Karpas-422 (cell line): ENCODE measurements around the gene PDGFC. TPM values are rescaled to one million over a fixed set of nuclear protein-coding genes. Genes with fewer than 3 reads are reported as not detected.

Source experiments
- DNase-seq: peaks from one replicate; pipeline ENCODE4 v3.0.0-alpha.2; 2015
- H2AFZ ChIP-seq: fragments of 200-600 bp; sonication (generic); 2 replicates; pipeline ENCODE4 v1.6.1; 2014; ENCODE audit warnings: antibody characterized with exemption, low read length, mixed read lengths
- H3K27ac ChIP-seq: fragments of 200-600 bp; sonication (generic); 2 replicates; pipeline ENCODE4 v1.5.1; 2014; ENCODE audit warnings: mild to moderate bottlenecking, low read length, moderate library complexity
- H3K27me3 ChIP-seq: fragments of 200-600 bp; sonication (generic); 2 replicates; pipeline ENCODE4 v1.6.1; 2014; ENCODE audit warnings: low read length, mixed read lengths
- H3K36me3 ChIP-seq: fragments of 200-600 bp; sonication (generic); 2 replicates; pipeline ENCODE4 v1.6.1; 2014; ENCODE audit warnings: low read length, mixed read lengths; ENCODE audit not compliant: insufficient read depth
- H3K4me1 ChIP-seq: fragments of 200-600 bp; sonication (generic); 2 replicates; pipeline ENCODE4 v1.6.1; 2014; ENCODE audit warnings: mild to moderate bottlenecking, low read length, mixed read lengths
- H3K4me2 ChIP-seq: fragments of 200-600 bp; sonication (generic); 2 replicates; pipeline ENCODE4 v1.6.1; 2014; ENCODE audit warnings: low read length, low read depth, mild to moderate bottlenecking; ENCODE audit not compliant: poor library complexity, severe bottlenecking
- H3K4me3 ChIP-seq: fragments of 200-600 bp; sonication (generic); 2 replicates; pipeline ENCODE4 v1.5.1; 2014; ENCODE audit warnings: mild to moderate bottlenecking, antibody characterized with exemption, low read length, mixed read lengths
- H3K79me2 ChIP-seq: fragments of 200-600 bp; sonication (generic); 2 replicates; pipeline ENCODE4 v1.6.1; 2014; ENCODE audit warnings: mild to moderate bottlenecking, low read length, mixed read lengths
- H3K9ac ChIP-seq: fragments of 200-600 bp; sonication (generic); 2 replicates; pipeline ENCODE4 v1.6.0; 2014; ENCODE audit warnings: low read length
- H3K9me2 ChIP-seq: fragments of 200-600 bp; sonication (generic), shearing (Covaris generic); replicated peaks from 2 replicates; pipeline ENCODE4 v1.6.0; 2014; ENCODE audit warnings: mild to moderate bottlenecking, low read length, moderate library complexity; ENCODE audit not compliant: insufficient read depth
- H3K9me3 ChIP-seq: fragments of 300-700, 200-600 bp; sonication (generic); 2 replicates; pipeline ENCODE4 v1.6.1; 2014; ENCODE audit warnings: low read length, mixed read lengths
- H4K20me1 ChIP-seq: fragments of 200-600 bp; sonication (generic); 2 replicates; pipeline ENCODE4 v1.6.1; 2014; ENCODE audit warnings: mild to moderate bottlenecking, antibody characterized with exemption, low read length, low read depth; ENCODE audit not compliant: insufficient read depth
- total RNA-seq: library from RNA; depleted of rRNA; stranded (reverse); fragments of >200 nt; shearing (Covaris generic); gene quantifications from 2 replicates; pipeline ENCODE4 v1.2.3, GENCODE V29; 2014; ENCODE audit warnings: low replicate concordance

Gene PDGFC
- total RNA-seq, 1 experiment from 2014 or later, result not detected

DNA sequence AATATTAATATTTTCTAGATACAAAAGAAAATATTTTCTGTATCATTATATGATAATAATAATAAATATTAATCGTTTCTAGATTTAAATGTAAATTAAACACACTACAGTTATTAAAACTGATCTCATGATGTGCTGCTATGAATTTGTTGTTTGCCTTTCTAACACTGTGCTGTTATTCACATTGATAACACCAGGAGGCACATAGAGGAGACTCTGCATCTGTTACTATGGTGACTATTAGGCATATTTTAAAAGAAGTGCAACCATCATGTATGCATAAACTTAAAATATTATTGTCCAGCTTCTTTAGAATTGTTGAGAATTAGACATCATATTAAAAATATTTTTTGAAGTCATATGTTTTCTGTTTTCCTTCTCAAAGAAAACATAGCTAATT is 11.8 kb upstream of the PDGFC start:
- Histone ChIP-seq H3K4me1 (no peaks in the 10 kb centered on the region), H3K4me2 (no peak overlapping the region), H3K9ac (no peak overlapping the region), H3K36me3 (no peaks in the 10 kb centered on the region), H3K9me3 (peaks cover 6% of the 10 kb centered on the region), H3K4me3 (no peak overlapping the region), H3K27me3 (no peaks in the 10 kb centered on the region), H3K27ac (no peak overlapping the region), H3K9me2 (no peaks in the 10 kb centered on the region), H3K79me2 (no peaks in the 10 kb centered on the region), H2AFZ (no peak overlapping the region), H4K20me1 (no peaks in the 10 kb centered on the region)
- DNase-seq, result no peak

GRCh38 chr4:156981262-156981769 is 9.7 kb upstream of the PDGFC start:
- Histone ChIP-seq H3K9ac (no peak overlapping the region), H3K27me3 (no peaks in the 10 kb centered on the region), H3K4me1 (no peaks in the 10 kb centered on the region), H3K79me2 (no peaks in the 10 kb centered on the region), H4K20me1 (no peaks in the 10 kb centered on the region), H2AFZ (no peak overlapping the region), H3K36me3 (no peaks in the 10 kb centered on the region), H3K9me2 (no peaks in the 10 kb centered on the region), H3K27ac (no peak overlapping the region), H3K4me2 (no peak overlapping the region), H3K9me3 (0 out of 2 replicates have a peak, but pooled peaks cover under 1% of the 10 kb centered on the region), H3K4me3 (no peak overlapping the region)
- no peak for DNase-seq

DNA sequence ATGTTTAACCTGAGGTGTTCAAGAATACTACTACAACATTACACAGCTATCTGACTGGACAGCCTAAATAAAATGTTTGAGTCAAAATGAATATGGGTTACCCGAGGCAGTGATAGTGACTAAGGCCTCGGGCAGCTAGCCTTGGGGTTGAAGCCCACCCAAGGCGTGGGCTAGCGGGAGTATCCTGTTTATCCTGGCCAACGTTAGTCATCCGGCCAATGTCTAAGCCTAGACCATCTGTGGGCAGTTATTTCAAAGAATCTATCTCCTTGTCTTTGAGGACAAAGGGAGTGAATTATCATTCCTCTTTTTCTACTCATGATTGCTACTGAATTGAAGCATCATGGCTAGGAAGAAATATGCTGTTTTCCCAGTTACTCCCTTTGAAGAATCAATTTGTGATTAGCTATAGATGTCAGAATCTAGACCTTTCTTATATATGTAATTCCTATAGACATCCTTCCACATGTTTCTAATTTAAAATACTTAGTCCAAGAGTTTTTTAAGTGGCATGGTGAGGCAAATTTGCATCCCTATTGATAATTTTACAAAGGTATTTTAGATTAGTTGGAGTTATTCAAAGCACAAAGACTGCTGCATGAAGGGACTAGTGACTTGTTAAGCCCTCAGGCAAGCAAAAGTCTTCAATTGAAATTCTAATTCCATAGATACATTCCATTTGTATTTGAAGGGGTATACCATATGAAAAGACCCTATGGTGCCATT is 6.0 kb upstream of the PDGFC start:
- no peaks in the 10 kb centered on the region for H4K20me1 ChIP-seq
- H3K27me3 ChIP-seq, result no peaks in the 10 kb centered on the region
- H3K79me2 ChIP-seq, result no peaks in the 10 kb centered on the region
- no peaks in the 10 kb centered on the region for H3K9me3 ChIP-seq
- no peak overlapping the region for H2AFZ ChIP-seq
- DNase-seq, result no peak
- H3K4me3 ChIP-seq, result no peak overlapping the region
- H3K36me3 ChIP-seq, result no peaks in the 10 kb centered on the region
- H3K9ac ChIP-seq, result no peak overlapping the region
- no peaks in the 10 kb centered on the region for H3K4me1 ChIP-seq
- 0 out of 2 replicates have a peak, but pooled peaks cover 5% of the 10 kb centered on the region for H3K9me2 ChIP-seq
- H3K4me2 ChIP-seq, result no peak overlapping the region
- H3K27ac ChIP-seq, result no peak overlapping the region

GRCh38 chr4:156976147-156976546 is 4.5 kb upstream of the PDGFC start:
- H2AFZ ChIP-seq, result no peak overlapping the region
- H3K9me3 ChIP-seq, result no peaks in the 10 kb centered on the region
- no peaks in the 10 kb centered on the region for H3K4me1 ChIP-seq
- no peak for DNase-seq
- no peak overlapping the region for H3K9ac ChIP-seq
- H3K27me3 ChIP-seq, result no peaks in the 10 kb centered on the region
- no peaks in the 10 kb centered on the region for H4K20me1 ChIP-seq
- H3K4me2 ChIP-seq, result no peak overlapping the region
- no peak overlapping the region for H3K4me3 ChIP-seq
- no peaks in the 10 kb centered on the region for H3K79me2 ChIP-seq
- H3K27ac ChIP-seq, result no peak overlapping the region
- 0 out of 2 replicates have a peak, but pooled peaks cover 5% of the 10 kb centered on the region for H3K9me2 ChIP-seq
- H3K36me3 ChIP-seq, result no peaks in the 10 kb centered on the region

DNA sequence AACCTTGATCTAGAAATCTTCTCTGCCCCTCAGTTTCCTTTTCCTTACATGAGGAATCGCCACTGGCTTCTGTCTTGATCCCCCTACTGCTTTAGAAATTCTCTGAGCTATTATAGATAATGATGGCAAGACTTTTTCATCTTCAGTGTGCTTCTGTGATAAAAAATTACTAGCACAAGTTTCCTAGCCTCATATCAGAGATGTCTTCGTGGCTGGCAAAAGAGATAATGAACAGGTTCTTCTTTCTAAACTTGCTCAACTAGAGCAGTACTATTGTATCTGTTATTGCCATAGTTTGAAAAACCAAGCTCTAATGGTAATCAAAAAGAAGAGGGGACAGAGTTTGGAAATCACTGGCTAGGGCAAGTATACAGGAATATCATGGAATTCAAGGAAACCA is 4.1 kb upstream of the PDGFC start:
- H3K4me1 ChIP-seq, result no peaks in the 10 kb centered on the region
- H3K4me2 ChIP-seq, result no peak overlapping the region
- no peaks in the 10 kb centered on the region for H3K9me3 ChIP-seq
- no peak overlapping the region for H2AFZ ChIP-seq
- no peak for DNase-seq
- H3K27me3 ChIP-seq, result no peaks in the 10 kb centered on the region
- H3K4me3 ChIP-seq, result no peak overlapping the region
- H4K20me1 ChIP-seq, result no peaks in the 10 kb centered on the region
- H3K79me2 ChIP-seq, result no peaks in the 10 kb centered on the region
- H3K9ac ChIP-seq, result no peak overlapping the region
- no peak overlapping the region for H3K27ac ChIP-seq
- 0 out of 2 replicates have a peak, but pooled peaks cover 5% of the 10 kb centered on the region for H3K9me2 ChIP-seq
- H3K36me3 ChIP-seq, result no peaks in the 10 kb centered on the region

GRCh38 chr4:156974264-156974663 is 2.7 kb upstream of the PDGFC start:
- Histone ChIP-seq H3K9ac (no peak overlapping the region), H3K4me3 (no peak overlapping the region), H3K4me2 (no peak overlapping the region), H3K9me2 (0 out of 2 replicates have a peak, but pooled peaks cover 5% of the 10 kb centered on the region), H3K79me2 (no peaks in the 10 kb centered on the region), H3K4me1 (no peaks in the 10 kb centered on the region), H3K27ac (no peak overlapping the region), H3K27me3 (no peaks in the 10 kb centered on the region), H3K9me3 (no peaks in the 10 kb centered on the region), H3K36me3 (no peaks in the 10 kb centered on the region), H4K20me1 (no peaks in the 10 kb centered on the region), H2AFZ (no peak overlapping the region)
- DNase-seq, result no peak

- Histone ChIP-seq H3K9ac (no peak overlapping the region), H3K9me3 (no peaks in the 10 kb centered on the region)
Measured at GRCh38 chr4:156972379-156973015, 898 bp upstream of the PDGFC start.

DNA sequence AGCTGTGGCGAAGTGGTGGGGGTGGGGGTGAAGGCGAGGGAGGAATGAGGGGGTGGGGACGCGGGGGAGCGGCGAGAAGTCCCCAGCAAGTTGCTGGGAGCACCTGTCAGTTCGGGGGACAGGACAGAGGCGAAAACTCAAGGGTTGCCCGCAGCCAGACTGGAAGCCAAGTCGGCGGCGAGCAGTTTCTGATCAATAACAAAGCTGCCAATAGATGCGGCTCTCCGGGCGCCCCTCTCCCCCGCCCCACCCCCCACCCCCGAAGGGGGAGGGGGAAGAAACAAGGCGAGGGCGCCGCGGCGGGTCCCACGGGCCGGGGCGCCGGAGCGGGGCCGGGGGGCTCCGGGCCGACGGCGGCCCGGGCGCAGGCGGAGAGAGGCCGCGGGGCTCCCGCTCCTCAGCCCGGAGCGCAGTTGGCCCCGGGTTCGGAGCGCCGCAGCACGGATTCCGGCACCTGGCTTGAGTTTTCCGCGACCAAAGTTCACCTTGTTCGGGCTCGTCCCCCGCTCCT is 379 bp downstream of the PDGFC start:
- no peaks in the 10 kb centered on the region for H3K27me3 ChIP-seq
- H3K9me2 ChIP-seq, result 0 out of 2 replicates have a peak, but pooled peaks cover 5% of the 10 kb centered on the region
- H3K4me3 ChIP-seq, result no peak overlapping the region
- no peaks in the 10 kb centered on the region for H3K4me1 ChIP-seq
- H3K9ac ChIP-seq, result no peak overlapping the region
- H3K36me3 ChIP-seq, result no peaks in the 10 kb centered on the region
- H4K20me1 ChIP-seq, result no peaks in the 10 kb centered on the region
- H3K27ac ChIP-seq, result no peak overlapping the region
- no peak overlapping the region for H2AFZ ChIP-seq
- no peaks in the 10 kb centered on the region for H3K9me3 ChIP-seq
- no peaks in the 10 kb centered on the region for H3K79me2 ChIP-seq
- no peak for DNase-seq
- H3K4me2 ChIP-seq, result no peak overlapping the region

More at GRCh38 chr4:156972379-156973015, 898 bp upstream of the PDGFC start:
- no peaks in the 10 kb centered on the region for H3K27me3 ChIP-seq
- no peaks in the 10 kb centered on the region for H3K36me3 ChIP-seq
- 0 out of 2 replicates have a peak, but pooled peaks cover 5% of the 10 kb centered on the region for H3K9me2 ChIP-seq
- no peak overlapping the region for H3K4me2 ChIP-seq
- no peak overlapping the region for H2AFZ ChIP-seq
- no peaks in the 10 kb centered on the region for H3K4me1 ChIP-seq
- no peak overlapping the region for H3K4me3 ChIP-seq
- no peaks in the 10 kb centered on the region for H4K20me1 ChIP-seq
- H3K79me2 ChIP-seq, result no peaks in the 10 kb centered on the region
- no peak overlapping the region for H3K27ac ChIP-seq
- DNase-seq, result no peak
